NCI-H2107 treated with DMSO at 0.1 percent for 48 hours (cell line): ENCODE measurements around the gene CCDC88B.
"Not testable (repeated sequence)": the region's sequence is repeated elsewhere in the genome, so short reads cannot be mapped to it uniquely, and the experiment has no call there.

Experiments used
- DNase-seq: peaks from one replicate; lab custom pipeline; 2025; ENCODE audit not compliant: unreplicated experiment; lab: John Stamatoyannopoulos, UW

The CCDC88B gene

DNA sequence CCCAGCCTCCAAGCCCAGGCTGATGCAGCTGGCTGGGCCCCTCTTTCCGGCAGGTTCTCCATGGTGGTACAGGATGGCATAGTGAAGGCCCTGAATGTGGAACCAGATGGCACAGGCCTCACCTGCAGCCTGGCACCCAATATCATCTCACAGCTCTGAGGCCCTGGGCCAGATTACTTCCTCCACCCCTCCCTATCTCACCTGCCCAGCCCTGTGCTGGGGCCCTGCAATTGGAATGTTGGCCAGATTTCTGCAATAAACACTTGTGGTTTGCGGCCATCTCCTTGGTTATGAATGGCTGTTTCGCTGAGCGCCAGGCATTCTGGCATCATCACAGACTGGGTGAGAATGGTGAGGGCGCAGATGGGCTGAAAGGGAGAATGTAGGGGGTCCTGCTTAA lies 18.5 kb upstream of the CCDC88B start:
- peak; percentile 57 for DNase-seq

DNA sequence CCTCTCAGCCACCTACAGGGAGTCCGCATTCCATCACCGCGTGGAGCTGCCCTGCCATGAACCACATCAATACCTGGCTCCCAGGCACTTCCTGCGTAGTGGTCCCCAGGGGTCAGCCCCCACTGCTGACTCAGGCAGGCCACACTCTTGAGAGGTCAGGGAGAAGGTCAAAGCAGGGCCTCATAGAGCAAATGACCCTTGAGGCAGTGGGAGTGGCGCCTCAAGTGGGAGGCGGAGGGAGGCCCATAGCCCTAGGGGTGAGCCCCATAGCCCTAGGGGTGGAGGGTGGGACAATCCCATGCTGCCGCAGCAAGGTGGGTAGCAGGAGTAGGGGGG lies 17.1 kb upstream of the CCDC88B start:
- DNase-seq: no peak

DNA sequence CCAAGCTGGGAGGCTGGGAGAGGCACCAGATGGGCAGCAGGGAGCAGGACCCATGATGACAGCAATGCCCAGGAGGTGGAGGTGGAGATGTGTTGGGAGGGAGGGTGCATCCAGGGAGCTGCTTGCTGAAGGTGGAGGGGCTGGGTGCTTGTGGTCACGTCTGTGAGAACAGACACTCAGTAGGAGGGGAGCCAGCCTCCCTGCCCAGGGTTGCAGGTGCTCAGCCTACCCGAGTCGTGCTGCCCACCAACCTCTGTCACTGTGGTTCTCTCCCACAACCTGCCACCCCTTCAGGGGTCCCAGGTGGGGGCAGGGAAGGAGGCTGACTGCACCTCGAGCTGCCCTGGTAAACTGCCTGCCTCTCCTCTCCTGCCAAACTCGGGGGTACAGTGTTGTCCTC lies 16.6 kb upstream of the CCDC88B start:
- no peak for DNase-seq

DNA sequence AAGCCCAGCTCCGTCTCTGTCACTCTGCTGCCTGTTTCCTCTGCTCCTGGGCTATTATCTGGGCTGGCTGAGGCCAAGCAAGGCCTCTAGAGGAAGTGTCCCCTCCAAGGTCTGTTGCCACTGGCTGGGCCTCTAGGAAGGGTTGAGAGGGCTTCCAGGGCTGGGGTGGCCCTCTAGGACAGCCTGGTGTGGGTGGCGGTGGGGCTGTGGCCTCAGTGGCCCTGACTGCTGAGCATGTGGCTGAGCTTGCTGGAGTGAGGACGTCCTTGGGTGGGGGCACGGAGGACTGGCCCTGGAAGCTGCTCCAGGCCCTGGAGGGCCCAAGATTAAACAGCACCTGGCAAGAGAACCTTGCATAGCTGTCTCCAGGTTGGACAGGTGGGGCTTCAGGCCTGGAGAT lies 16.0 kb upstream of the CCDC88B start:
- not testable (repeated sequence) for DNase-seq

DNA sequence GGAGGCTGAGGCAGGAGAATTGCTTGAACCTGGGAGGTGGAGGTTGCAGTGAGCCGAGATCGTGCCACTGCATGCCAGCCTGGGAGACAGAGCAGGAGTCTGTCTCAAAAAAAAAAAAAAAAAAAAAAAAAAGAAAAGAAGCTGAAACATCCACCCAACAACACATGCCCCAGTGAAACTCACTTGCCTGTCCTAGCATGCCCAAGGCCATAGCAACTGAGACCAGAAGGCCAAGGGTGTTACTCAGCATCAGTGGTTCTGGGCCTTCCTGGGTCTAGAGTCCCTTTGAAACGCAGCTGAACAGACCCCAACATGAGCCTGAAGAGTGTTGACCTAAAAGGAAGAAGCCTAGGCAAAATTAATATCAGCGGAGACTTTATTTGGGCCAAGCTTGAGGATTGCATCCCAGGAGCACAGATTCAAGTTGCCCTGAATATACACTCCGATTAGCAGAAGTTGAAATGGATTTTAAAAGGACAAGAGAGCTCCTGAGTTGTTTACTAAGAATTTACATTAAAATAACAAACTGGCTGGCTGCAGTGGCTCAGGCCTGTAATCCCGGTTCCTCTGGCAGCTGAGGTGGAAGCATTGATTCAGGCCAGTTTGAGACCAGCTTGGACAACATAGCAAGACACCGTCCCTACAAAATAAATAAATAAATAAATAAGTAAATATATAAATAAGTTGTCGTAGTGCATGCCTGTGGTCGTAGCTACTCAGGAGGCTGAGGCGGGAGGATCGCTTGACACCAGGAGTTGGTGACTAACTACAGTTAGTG lies 15.1 kb upstream of the CCDC88B start:
- no peak for DNase-seq

DNA sequence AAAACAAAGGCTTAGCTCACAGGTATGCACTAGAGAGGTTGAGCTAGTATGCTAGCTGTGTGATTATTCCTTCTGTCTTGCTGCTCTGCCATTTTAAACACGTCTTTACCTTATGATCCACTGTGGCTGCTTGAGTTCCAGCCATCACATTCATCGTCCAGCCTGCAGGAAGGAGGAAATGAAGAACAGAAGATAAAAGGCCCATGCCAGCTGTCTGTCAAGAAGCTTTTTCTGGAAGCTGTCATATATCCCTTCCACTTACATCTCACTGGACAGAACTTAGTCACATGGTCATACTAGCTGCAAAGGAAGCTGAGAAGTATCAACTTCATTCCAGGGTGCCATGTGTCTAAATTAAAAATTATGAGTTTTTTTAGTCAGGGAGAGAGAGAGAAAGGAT lies 12.6 kb upstream of the CCDC88B start:
- no peak for DNase-seq

DNA sequence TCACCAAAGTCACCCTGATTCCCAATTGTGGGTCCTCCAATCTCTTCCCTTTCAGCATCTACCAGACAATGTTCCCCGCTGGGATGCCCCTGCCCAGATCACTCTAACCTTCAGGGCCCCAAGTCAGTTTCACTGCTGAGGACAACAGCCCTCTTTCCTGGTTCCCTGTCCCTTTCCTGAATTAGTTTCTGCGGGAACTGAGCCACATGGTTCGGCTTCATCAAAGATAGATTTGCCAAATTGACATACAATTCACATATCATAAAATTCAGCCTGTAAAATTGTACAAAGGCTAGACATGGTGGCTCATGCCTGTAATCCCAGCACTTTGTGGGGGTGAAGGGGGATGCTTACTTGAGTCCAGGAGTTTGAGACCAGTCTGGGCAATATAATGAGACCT lies 12.0 kb upstream of the CCDC88B start:
- DNase-seq: no peak

DNA sequence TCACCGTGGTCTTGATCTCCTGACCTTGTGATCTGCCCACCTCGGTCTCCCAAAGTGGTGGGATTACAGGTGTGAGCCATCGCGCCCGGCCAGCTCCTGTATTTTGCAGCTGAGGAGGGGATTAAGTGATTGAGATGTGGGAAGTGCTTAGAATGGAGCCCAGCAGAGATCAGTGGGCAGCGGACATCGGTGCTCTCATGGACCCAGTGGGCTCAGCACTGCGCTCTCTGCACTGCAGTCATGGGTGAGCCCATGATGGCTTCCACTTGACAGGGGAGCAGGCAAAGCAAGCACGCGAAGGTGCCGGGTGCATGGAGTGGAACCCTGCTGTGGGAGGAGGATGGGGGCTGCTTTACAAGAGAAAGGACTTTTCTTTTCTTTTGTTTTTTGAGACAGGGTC lies 9.1 kb upstream of the CCDC88B start:
- no peak for DNase-seq

DNA sequence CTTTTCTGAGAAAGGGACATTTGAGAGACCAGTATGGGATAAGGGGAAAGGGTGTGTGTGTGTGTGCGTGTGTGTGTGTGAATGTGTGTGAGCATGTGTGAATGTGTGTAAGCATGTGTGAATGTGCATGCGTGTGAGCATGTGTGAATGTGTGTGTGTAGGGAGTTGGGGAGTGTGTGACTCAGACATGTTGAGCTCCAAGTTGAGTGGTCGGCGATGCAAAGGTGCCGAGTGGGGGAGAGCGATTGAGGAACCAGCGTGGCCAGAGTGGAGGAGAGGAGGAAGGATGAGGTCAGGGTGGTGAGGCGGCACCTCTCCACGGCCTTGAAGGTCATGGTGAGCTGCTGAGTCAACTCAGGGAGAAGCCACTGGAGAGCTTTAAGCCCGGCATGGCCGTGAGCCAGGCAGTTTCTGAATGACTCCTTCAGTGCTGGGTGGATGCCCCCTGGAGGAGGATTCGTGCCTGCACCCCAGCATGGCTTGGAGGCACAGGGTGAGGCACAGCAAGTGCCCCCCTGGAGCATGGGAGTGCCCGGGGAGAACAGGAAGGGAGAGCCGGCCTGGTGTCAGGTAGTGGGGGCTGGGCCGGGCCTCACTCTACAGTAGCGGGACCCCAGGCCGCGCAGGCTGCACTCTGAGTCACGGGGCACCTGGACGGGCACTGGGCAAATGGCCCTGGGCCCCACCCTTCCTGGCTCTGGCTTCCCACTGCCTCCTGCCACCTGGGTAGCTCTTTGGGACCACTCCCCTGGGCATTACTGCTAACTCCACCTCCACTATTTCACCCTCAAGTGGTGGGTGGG lies 8.2 kb upstream of the CCDC88B start:
- no peak for DNase-seq

DNA sequence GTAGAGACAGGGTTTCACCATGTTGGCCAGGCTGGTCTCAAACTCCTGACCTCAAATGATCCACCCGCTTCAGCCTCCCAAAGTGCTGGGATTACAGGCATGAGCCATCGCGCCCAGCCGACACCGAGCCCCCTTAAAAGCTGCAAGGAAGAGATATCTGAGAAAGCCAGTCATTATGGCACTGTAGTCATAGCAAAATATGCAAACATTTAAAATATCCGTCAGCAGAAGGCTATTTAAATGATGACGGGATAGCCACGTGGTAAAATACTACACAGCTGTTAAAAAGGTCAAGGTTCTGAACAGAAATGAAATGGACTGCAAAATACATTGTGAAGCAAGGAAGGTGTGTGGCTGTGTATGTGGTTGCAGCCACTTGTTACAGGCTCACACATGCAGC lies 6.4 kb upstream of the CCDC88B start:
- DNase-seq: no peak

DNA sequence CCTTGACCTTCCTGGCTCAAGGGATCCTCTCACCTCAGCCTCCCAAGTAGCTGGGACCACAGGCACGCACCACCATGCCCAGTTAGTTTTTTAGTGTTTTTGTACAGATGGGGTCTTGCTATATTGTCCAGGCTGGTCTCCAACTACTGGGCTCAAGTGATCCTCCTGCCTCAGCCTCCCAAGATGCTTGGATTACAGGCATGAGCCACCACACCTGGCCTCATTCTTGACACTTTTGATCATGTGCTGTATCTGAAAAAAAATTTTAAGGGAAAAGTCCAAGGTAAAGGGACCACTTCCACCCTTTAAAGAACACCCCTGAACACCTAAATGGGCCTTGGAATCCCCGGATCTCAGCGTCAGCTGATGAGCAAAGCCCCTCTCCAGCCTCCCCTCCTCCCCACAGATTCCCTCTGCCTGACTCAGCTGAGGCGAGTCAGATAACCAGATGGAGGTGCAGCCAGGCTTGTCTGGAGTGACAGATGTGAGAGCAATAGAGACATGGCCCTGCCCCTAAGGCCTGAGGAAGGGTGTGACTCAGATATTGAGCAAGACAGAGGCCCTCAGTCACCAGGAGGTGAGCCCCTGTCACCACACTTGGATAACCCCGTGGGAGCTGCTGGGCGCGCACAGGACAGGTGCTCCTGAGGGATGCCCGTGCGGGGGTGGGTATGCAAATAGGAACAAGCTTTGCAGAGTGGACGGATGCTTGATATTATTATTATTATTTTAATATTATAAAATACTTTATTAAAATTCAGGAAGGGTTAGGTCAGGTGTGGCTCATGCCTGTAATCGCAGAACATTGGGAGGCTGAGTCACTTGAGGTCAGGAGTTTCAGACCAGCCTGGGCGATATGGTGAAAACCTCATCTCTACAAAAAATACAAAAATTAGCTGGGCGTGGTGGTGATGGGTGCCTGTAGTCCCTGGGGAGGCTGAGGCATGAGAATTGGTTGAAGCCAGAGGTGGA lies 5.0 kb upstream of the CCDC88B start:
- peak; percentile 76 for DNase-seq

DNA sequence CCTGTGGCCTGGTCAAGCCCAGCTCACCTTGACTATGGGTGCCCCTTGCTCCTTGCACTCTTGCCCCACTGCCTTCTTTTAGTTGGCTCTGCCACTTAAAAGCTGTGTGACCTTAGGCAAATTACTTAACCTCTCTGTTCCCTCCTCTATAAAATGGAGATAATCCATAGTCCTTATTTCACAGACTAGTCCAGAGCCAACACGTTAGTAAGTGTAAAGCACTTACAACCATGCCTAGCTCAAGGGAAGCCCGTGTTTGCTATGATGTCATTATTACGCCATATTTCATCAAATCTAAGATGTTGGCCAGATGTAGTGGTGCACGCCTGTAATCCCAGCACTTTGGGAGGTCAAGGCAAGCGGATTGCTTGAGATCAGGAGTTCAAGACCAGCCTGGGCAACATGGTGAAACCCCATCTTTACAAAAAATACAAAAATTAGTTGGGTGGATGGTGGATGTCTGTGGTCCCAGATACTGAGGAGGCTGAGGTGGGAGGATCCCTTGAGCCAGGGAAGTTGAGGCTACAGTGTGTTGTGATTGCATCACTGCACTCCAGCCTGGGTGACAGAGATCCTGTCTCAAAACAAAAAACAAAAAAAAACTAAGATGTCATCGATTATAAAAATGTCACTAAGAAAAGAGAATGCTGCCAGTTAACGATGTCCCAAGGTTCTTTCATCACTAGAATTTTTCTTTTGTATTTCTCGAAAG lies 2.3 kb upstream of the CCDC88B start:
- DNase-seq: no peak

DNA sequence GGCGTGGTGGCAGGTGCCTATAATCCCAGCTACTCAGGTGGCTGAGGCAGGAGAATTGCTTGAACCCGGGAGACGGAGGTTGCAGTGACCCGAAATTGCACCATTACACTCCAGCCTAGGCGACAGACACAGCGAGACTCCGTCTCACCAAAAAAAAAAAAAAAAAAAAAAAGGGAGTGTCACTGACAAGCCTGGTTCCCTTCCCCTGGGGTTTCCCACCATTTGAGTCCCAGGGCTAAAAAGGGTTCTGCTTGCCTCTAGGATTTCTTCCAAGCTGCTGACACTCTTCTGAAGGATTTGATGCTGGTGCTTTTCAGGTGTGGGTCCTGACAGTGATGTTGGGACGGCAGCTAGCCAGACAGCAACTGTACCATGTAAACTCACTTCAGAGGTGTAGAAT lies 1.3 kb upstream of the CCDC88B start:
- no peak for DNase-seq

DNA sequence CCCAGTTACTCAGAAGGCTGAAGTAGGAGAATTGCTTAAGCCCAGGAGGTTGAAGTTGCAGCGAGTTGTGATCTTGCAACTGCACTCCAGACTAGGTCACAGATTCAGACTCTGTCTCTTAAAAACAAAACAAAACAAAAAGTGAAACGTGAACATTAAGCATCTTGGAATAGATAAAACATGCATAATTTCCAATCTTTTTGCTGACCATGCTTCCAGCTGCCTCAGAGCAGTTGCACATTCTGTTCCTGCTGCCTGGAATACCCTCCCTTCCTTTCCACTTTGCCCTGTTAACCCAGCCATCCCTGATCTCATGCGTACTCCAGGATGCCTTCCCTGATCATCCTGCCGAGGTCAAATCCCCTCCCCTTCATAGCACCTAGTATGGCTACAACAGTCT lies 718 bp upstream of the CCDC88B start:
- no peak for DNase-seq

DNA sequence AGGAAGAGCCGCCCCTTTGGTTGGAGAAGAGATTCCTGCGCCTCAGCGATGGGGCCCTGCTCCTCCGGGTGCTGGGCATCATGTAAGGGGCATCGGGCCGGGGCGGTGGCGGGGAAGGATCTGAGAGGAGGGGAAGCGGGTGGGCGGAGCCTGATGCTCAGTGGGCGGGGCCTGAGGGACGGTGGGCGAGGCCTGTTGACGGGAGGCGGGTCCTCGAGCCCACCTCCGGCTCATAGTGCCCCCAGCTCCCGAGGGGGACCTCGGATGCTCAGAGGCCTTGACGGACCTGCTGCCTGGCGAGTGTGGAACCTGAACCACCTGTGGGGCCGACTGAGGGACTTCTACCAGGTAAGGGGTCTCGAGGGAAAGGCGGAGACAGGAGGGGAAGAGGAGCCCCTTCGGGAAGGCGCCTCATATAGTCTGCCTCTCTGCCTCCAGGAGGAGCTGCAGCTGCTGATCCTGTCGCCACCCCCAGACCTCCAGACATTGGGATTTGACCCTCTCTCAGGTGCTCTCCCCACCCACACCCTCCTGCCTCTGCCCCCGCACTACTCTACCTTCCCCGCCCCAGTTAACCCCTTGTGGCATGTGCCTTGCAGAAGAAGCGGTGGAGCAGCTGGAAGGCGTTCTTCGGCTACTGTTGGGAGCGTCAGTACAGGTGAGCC lies 799 bp downstream of the CCDC88B start:
- DNase-seq: no peak

DNA sequence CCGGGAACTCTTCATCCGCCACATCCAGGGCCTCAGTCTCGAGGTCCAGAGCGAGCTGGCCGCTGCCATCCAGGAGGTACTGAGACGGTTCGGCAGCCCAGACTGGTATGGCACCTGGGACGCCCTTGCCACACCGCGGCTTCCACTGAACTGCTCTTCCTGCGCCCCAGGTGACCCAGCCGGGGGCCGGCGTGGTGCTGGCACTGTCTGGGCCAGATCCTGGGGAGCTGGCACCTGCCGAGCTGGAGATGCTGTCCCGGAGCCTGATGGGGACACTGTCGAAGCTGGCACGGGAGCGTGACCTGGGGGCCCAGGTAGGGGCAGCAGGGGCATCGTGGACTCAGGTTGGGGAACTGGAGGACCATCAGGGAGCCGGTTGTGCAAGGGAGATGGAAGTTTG lies 1.4 kb downstream of the CCDC88B start:
- DNase-seq: no peak

DNA sequence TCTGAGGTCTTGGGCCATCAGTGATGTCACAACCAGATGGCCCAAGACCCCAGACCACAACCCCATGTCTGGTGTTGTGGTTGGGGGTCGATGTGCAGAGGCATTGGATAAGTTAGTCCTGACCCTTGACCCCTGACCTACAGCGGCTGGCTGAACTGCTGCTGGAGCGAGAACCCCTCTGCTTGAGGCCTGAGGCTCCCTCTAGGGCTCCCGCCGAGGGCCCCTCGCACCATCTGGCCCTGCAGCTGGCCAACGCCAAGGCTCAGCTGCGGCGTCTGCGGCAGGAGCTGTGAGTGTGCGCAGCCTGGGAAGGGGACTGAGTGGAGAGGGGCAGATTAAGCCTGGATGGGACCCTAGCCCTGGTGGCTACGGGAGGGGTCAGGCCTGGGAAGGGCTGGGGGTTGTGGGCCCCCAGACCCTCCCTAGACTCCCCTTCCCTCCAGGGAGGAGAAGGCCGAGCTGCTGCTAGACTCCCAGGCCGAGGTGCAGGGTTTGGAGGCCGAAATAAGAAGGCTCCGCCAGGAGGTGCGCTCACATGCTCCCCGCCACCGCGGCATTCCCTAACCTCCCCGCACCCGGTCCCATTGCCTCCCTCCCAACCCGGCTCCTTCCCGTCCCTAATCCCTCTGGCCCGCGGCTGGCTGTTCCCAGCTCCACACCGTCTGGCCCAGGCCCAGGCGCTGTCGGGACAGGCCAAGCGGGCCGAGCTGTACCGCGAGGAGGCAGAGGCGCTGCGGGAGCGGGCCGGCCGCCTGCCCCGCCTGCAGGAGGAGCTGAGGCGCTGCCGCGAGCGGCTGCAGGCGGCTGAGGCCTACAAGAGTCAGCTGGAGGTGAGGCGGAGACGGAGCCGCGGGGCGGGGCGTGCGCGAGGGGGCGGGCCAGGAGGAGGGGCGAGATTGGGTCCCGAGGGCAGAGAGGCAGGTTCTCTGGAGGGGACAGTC lies 2.1 kb downstream of the CCDC88B start:
- no peak for DNase-seq

DNA sequence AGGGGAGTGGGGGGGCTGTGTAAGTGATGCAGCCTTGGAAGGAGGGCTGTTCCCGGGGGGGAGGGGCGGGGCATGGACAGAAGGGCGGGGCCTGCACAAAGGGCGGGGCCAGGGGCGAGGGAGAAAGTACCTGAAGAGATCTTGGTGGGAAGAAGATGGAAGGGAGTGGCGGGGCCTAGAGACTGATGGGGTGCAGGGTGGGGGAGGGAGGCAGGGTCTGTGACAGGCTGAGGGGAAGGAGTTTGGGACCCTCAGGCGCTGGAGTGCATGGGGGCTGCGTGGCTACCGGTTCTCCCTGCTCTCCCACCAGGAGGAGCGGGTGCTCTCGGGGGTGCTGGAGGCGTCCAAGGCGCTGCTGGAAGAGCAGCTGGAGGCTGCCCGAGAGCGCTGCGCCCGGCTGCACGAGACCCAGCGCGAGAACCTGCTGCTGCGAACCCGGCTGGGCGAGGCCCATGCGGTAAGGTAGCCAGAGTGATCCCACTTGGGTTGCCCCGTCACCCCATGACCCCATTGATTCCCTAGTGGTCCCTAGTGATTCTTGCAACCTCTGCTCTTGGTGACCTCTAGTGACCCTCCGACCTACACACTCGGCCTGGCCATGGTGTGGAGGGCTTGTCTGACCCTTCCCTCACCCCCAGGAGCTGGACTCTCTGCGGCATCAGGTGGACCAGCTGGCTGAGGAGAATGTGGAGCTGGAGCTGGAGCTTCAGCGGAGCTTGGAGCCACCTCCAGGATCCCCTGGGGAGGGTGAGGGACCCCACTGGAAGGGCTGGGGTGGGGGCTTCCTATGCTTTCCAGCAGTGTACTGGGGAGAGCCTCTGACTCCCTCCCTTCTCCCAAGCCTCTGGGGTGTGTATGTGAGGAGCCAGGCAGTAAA lies 3.1 kb downstream of the CCDC88B start:
- DNase-seq: no peak
